HepG2 (cell line): Measurements from ENCODE around the gene XPO5. TPM values are rescaled to one million over a fixed set of nuclear protein-coding genes. Genes with fewer than 3 reads are reported as not detected.

Experiments used
- ATF4 ChIP-seq, 2 experiments: fragments of 450-650 bp in 1 of 2; sonication (generic) in 1 of 2; formaldehyde crosslinking; IDR thresholded peaks; 2 replicates each; pipeline versions ENCODE4 v1.5.0 to v1.8.0; 2020 to 2022; ENCODE audit warnings: mild to moderate bottlenecking in 1 of 2, missing genetic modification reagents in 1 of 2
- BCL3 ChIP-seq: sonication (generic); formaldehyde crosslinking; IDR thresholded peaks from 2 replicates; pipeline ENCODE4 v1.5.1; 2020; ENCODE audit warnings: mild to moderate bottlenecking, missing genetic modification reagents, moderate library complexity
- ERF ChIP-seq: IDR thresholded peaks from 2 replicates; pipeline ENCODE4 v1.6.1; 2018; ENCODE audit warnings: missing biosample characterization, missing genetic modification reagents
- FOXJ3 ChIP-seq: sonication (generic); formaldehyde crosslinking; IDR thresholded peaks from 2 replicates; pipeline ENCODE4 v1.4.0; 2020; ENCODE audit warnings: missing genetic modification reagents, mild to moderate bottlenecking, borderline replicate concordance
- HOXA3 ChIP-seq: sonication (generic); formaldehyde crosslinking; IDR thresholded peaks from 2 replicates; pipeline ENCODE4 v1.5.0; 2020; ENCODE audit warnings: missing genetic modification reagents
- MIER3 ChIP-seq: IDR thresholded peaks from 2 replicates; pipeline ENCODE4 v1.6.1; 2016; ENCODE audit warnings: missing compliant biosample characterization, borderline replicate concordance
- MYC ChIP-seq: sonication (generic); formaldehyde crosslinking; IDR thresholded peaks from 2 replicates; pipeline ENCODE4 v1.9.0; 2021; ENCODE audit warnings: missing genetic modification reagents, borderline replicate concordance
- NR2F2 ChIP-seq: IDR thresholded peaks from 2 replicates; pipeline ENCODE4 v1.6.1; 2012; ENCODE audit warnings: low read depth, inconsistent platforms, borderline replicate concordance
- RXRB ChIP-seq: IDR thresholded peaks from 2 replicates; pipeline ENCODE4 v1.6.1; 2016; ENCODE audit warnings: borderline replicate concordance, missing genetic modification reagents, missing compliant biosample characterization
- STAG1 ChIP-seq: sonication (generic); formaldehyde crosslinking; IDR thresholded peaks from 2 replicates; pipeline ENCODE4 v1.4.0; 2020; ENCODE audit warnings: missing genetic modification reagents
- ZNF160 ChIP-seq: sonication (generic); formaldehyde crosslinking; IDR thresholded peaks from 2 replicates; pipeline ENCODE4 v1.8.0; 2022; ENCODE audit warnings: mild to moderate bottlenecking, inconsistent platforms, missing genetic modification reagents
- ZNF281 ChIP-seq: sonication (generic); formaldehyde crosslinking; IDR thresholded peaks from 2 replicates; pipeline ENCODE4 v1.4.0; 2020; ENCODE audit warnings: missing genetic modification reagents, borderline replicate concordance
- ZNF296 ChIP-seq: sonication (generic); formaldehyde crosslinking; conservative IDR thresholded peaks from 2 replicates; pipeline ENCODE4 v1.5.0; 2020; ENCODE audit warnings: mild to moderate bottlenecking, missing genetic modification reagents
- ZNF317 ChIP-seq: sonication (generic); formaldehyde crosslinking; IDR thresholded peaks from 2 replicates; pipeline ENCODE4 v1.5.0; 2020; ENCODE audit warnings: mild to moderate bottlenecking, missing genetic modification reagents
- ZNF530 ChIP-seq: sonication (generic); formaldehyde crosslinking; IDR thresholded peaks from 2 replicates; pipeline ENCODE4 v1.5.0; 2020; ENCODE audit warnings: low read depth, mild to moderate bottlenecking, missing genetic modification reagents
- ZNF547 ChIP-seq: sonication (generic); formaldehyde crosslinking; IDR thresholded peaks from 2 replicates; pipeline ENCODE4 v1.5.1; 2020; ENCODE audit warnings: mild to moderate bottlenecking, missing genetic modification reagents
- ZNF597 ChIP-seq: sonication (generic); formaldehyde crosslinking; IDR thresholded peaks from 2 replicates; pipeline ENCODE4 v1.5.0; 2020; ENCODE audit warnings: missing genetic modification reagents
- ZNF879 ChIP-seq: sonication (generic); formaldehyde crosslinking; IDR thresholded peaks from 2 replicates; pipeline ENCODE4 v1.8.1; 2023; ENCODE audit warnings: missing genetic modification reagents
- ZSCAN9 ChIP-seq: IDR thresholded peaks from 2 replicates; pipeline ENCODE4 v1.6.1; 2016; ENCODE audit warnings: borderline replicate concordance
- polyA plus RNA-seq, 8 experiments: library from polyadenylated mRNA; depleted of rRNA in 3 of 8; stranded (reverse) in 7 of 8; unstranded in 1 of 8; fragments of >200 nt; fragmentation: Illumina TruSeq in 4 of 8; extraction: Trizol in 4 of 8; gene quantifications; 2 replicates each; pipeline versions ENCODE4 v1.2.1 to v1.2.3, GENCODE V29; 2011 to 2016; ENCODE audit warnings: low read depth in 4 of 8, missing spikeins in 1 of 8, mixed read lengths in 1 of 8; ENCODE audit not compliant: insufficient read depth in 1 of 8
- total RNA-seq, 5 experiments: library from RNA; depleted of rRNA; stranded (reverse); fragments of >200 nt; fragmentation: Illumina TruSeq; extraction: Trizol; gene quantifications; 2 replicates each; pipeline ENCODE4 v1.2.3, GENCODE V29; 2016; ENCODE audit warnings: low read depth in 1 of 5
- TF ChIP-seq, protein P1 (sequence below): sonication (generic); formaldehyde crosslinking; IDR thresholded peaks from 2 replicates; pipeline ENCODE4 v1.5.1; 2020; ENCODE audit warnings: missing genetic modification reagents, mild to moderate bottlenecking, borderline replicate concordance
- TF ChIP-seq, protein P2 (sequence below): sonication (generic); formaldehyde crosslinking; IDR thresholded peaks from 2 replicates; pipeline ENCODE4 v1.4.0; 2020; ENCODE audit warnings: mild to moderate bottlenecking, low read depth, missing genetic modification reagents

Gene XPO5
- total and polyA plus RNA-seq, 2 of the 13 experiments (the other 11 are each of a cell fraction or from before 2014, with no cell fraction given): 52.2 to 68.0 TPM

DNA sequence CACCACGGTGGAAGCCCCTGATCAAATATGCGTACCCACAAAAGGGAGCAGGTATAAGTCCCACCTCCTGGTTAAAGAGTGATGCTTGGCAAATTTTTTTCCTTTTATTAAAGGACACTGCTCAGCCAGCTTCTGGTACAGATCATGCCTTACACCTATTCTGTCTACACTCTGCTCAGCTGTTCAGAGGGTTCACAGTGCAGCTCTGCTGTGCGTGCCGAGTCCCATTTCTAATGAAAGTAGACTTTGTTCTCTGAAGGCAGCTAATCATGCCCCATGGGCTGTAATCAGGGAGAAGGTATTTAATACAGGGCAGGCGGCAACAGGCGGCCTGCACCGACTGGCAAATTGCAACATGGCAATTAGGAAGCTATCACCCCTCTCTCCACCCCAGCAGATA, 82.0 kb downstream of the XPO5 start (continued):
- TF ChIP-seq ZNF281 (CRISPR knock-in tag): 0 out of 2 replicates have a peak, but pooled peaks have one; percentile 24
- TF ChIP-seq STAG1 (CRISPR knock-in tag): peak; percentile 6; the same call in 1 of the 2 replicates
- TF ChIP-seq ZNF879 (CRISPR knock-in tag): no peak
- TF ChIP-seq MIER3: no peak
- no peak for TF ChIP-seq ZNF317 (CRISPR knock-in tag)
- TF ChIP-seq, protein P1, sequence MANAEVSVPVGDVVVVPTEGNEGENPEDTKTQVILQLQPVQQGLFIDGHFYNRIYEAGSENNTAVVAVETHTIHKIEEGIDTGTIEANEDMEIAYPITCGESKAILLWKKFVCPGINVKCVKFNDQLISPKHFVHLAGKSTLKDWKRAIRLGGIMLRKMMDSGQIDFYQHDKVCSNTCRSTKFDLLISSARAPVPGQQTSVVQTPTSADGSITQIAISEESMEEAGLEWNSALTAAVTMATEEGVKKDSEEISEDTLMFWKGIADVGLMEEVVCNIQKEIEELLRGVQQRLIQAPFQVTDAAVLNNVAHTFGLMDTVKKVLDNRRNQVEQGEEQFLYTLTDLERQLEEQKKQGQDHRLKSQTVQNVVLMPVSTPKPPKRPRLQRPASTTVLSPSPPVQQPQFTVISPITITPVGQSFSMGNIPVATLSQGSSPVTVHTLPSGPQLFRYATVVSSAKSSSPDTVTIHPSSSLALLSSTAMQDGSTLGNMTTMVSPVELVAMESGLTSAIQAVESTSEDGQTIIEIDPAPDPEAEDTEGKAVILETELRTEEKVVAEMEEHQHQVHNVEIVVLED (CRISPR knock-in tag): no peak
- TF ChIP-seq ZNF530 (CRISPR knock-in tag): no peak
- no peak for TF ChIP-seq ZNF597 (CRISPR knock-in tag)
- TF ChIP-seq RXRB: peak; percentile 53; the same call in 1 of the 2 replicates
- peak; percentile 24; the same call in 1 of the 2 replicates for TF ChIP-seq ERF (CRISPR knock-in tag)
- no peak for TF ChIP-seq BCL3 (CRISPR knock-in tag)
- TF ChIP-seq MYC (CRISPR knock-in tag): no peak; the same call in 1 of the 2 replicates
- peak; percentile 56; the same call in 1 of the 2 replicates for TF ChIP-seq HOXA3 (CRISPR knock-in tag)
- TF ChIP-seq NR2F2: 0 out of 2 replicates have a peak, but pooled peaks have one; percentile 14
- TF ChIP-seq ZNF160 (CRISPR knock-in tag): no peak
- TF ChIP-seq ATF4 (CRISPR knock-in tag; IDR thresholded peaks at IDR 0.05): no peak
- TF ChIP-seq ZSCAN9: peak; percentile 46; the same call in 1 of the 2 replicates
- no peak for TF ChIP-seq ZNF547 (CRISPR knock-in tag)
- TF ChIP-seq, protein P2, sequence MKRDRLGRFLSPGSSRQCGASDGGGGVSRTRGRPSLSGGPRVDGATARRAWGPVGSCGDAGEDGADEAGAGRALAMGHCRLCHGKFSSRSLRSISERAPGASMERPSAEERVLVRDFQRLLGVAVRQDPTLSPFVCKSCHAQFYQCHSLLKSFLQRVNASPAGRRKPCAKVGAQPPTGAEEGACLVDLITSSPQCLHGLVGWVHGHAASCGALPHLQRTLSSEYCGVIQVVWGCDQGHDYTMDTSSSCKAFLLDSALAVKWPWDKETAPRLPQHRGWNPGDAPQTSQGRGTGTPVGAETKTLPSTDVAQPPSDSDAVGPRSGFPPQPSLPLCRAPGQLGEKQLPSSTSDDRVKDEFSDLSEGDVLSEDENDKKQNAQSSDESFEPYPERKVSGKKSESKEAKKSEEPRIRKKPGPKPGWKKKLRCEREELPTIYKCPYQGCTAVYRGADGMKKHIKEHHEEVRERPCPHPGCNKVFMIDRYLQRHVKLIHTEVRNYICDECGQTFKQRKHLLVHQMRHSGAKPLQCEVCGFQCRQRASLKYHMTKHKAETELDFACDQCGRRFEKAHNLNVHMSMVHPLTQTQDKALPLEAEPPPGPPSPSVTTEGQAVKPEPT (CRISPR knock-in tag): no peak
- no peak; the same call in 1 of the 2 replicates for TF ChIP-seq FOXJ3 (CRISPR knock-in tag)
- TF ChIP-seq ZNF296 (CRISPR knock-in tag): no peak
